Tibial nerve (tissue), 4 donors: Measurements from ENCODE around the gene ATP6V0D1. TPM values are rescaled to one million over a fixed set of nuclear protein-coding genes. Genes with fewer than 3 reads are reported as not detected.

Experiments
- DNase-seq, 2 donors: peaks; one replicate each; pipeline ENCODE4 v3.0.0-alpha.2; 2019; ENCODE audit warnings: low spot score in 2 of 2
- H3K27ac ChIP-seq, 4 donors: fragments of 200-600 bp; sonication (generic) in 3 of 4; one replicate each; pipeline ENCODE4 v1.5.1; 2017 to 2019; ENCODE audit warnings: mild to moderate bottlenecking in 1 of 4
- H3K27me3 ChIP-seq, 2 donors: fragments of 200-600 bp; sonication (generic) in 1 of 2; one replicate each; pipeline versions ENCODE4 v1.5.1 to v1.6.0; 2017 to 2019
- H3K36me3 ChIP-seq, 3 donors: fragments of 200-600 bp; sonication (generic); one replicate each; pipeline ENCODE4 v1.5.1; 2018 to 2019
- H3K4me1 ChIP-seq, 4 donors: fragments of 200-600 bp; sonication (generic) in 3 of 4; one replicate each; pipeline ENCODE4 v1.5.1; 2017 to 2019
- H3K4me3 ChIP-seq, 4 donors: fragments of 200-600 bp; sonication (generic) in 3 of 4; one replicate each; pipeline ENCODE4 v1.5.1; 2017 to 2019; ENCODE audit warnings: mild to moderate bottlenecking in 1 of 4, moderate library complexity in 1 of 4
- H3K9me3 ChIP-seq, 4 donors: fragments of 200-600 bp; sonication (generic) in 3 of 4; one replicate each; pipeline ENCODE4 v1.5.1; 2017 to 2019
- EP300 ChIP-seq, 2 donors: sonication (generic); formaldehyde crosslinking; IDR thresholded peaks; one replicate each; pipeline ENCODE4 v1.6.1; 2017; ENCODE audit warnings: antibody characterized with exemption in 2 of 2, mild to moderate bottlenecking in 1 of 2
- POLR2A ChIP-seq, 2 donors: fragments of 450-650 bp; IDR thresholded peaks; one replicate each; pipeline ENCODE4 v1.6.1; 2017; ENCODE audit warnings: antibody characterized with exemption in 2 of 2, mild to moderate bottlenecking in 2 of 2, moderate library complexity in 2 of 2
- WGBS, 2 donors: methylation state at CpG; one replicate each; pipeline ENCODE4 v1.1.5; 2018; 5-methylcytosine and 5-hydroxymethylcytosine counted together
- total RNA-seq, 4 donors: library from RNA; depleted of rRNA; stranded (reverse); fragments of >200 nt; gene quantifications; one replicate each; pipeline ENCODE4 v1.1.0, GENCODE V29; 2016
- TF ChIP-seq, protein P1 (sequence below), 5 experiments: fragments of 200-600 bp in 3 of 5; fragments of 450-650 bp in 2 of 5; sonication (generic) in 3 of 5; IDR thresholded peaks; one replicate each; pipeline ENCODE4 v1.5.1; 2016 to 2019; ENCODE audit warnings: antibody characterized with exemption in 5 of 5, mild to moderate bottlenecking in 3 of 5, moderate library complexity in 2 of 5

The ATP6V0D1 gene
- total RNA-seq, 4 donors from 2014 or later: 55.1 to 113 (median 73.7) TPM

- Histone ChIP-seq H3K4me1 (peaks cover 0 to 7% (median 4%) of the 10 kb centered on the region in 4 donors), H3K9me3 (no peaks in the 10 kb centered on the region), H3K4me3 (no peak overlapping the region), H3K36me3 (no peaks in the 10 kb centered on the region), H3K27ac (no peak overlapping the region), H3K27me3 (no peaks in the 10 kb centered on the region)
- 46 to 55% methylated on average over 4 of the region's 4 CpGs for WGBS, 2 donors
- DNase-seq: no peak
- TF ChIP-seq EP300 (IDR thresholded peaks at IDR 0.05) (no peak), POLR2A (IDR thresholded peaks at IDR 0.05) (no peak)
- TF ChIP-seq, protein P1, sequence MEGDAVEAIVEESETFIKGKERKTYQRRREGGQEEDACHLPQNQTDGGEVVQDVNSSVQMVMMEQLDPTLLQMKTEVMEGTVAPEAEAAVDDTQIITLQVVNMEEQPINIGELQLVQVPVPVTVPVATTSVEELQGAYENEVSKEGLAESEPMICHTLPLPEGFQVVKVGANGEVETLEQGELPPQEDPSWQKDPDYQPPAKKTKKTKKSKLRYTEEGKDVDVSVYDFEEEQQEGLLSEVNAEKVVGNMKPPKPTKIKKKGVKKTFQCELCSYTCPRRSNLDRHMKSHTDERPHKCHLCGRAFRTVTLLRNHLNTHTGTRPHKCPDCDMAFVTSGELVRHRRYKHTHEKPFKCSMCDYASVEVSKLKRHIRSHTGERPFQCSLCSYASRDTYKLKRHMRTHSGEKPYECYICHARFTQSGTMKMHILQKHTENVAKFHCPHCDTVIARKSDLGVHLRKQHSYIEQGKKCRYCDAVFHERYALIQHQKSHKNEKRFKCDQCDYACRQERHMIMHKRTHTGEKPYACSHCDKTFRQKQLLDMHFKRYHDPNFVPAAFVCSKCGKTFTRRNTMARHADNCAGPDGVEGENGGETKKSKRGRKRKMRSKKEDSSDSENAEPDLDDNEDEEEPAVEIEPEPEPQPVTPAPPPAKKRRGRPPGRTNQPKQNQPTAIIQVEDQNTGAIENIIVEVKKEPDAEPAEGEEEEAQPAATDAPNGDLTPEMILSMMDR (IDR thresholded peaks at IDR 0.05): no peak
Measured at GRCh38 chr16:67519242-67519641, 38.3 kb upstream of the ATP6V0D1 start.

GRCh38 chr16:67518676-67519075 is 37.7 kb upstream of the ATP6V0D1 start:
- no peaks in the 10 kb centered on the region for H3K36me3 ChIP-seq
- H3K27ac ChIP-seq: peak overlapping the region in 1 of 4 donors; percentile 74
- no peaks in the 10 kb centered on the region for H3K27me3 ChIP-seq
- no peaks in the 10 kb centered on the region for H3K9me3 ChIP-seq
- peaks cover 0 to 8% (median 6%) of the 10 kb centered on the region in 4 donors for H3K4me1 ChIP-seq
- whole genome bisulfite sequencing, 2 donors: 73 to 83% methylated on average over 8 of the region's 8 CpGs
- peak overlapping the region in 1 of 4 donors; percentile 18 for H3K4me3 ChIP-seq
- DNase-seq: no peak
- TF ChIP-seq EP300 (IDR thresholded peaks at IDR 0.05): no peak
- TF ChIP-seq POLR2A (IDR thresholded peaks at IDR 0.05): no peak
- TF ChIP-seq, protein P1 (IDR thresholded peaks at IDR 0.05): no peak

- TF ChIP-seq, protein P1 (IDR thresholded peaks at IDR 0.05): no peak
- no peak for TF ChIP-seq EP300 (IDR thresholded peaks at IDR 0.05)
- TF ChIP-seq POLR2A (IDR thresholded peaks at IDR 0.05): no peak
- no peak for DNase-seq
- Histone ChIP-seq H3K27me3 (no peaks in the 10 kb centered on the region), H3K27ac (peak overlapping the region in 1 of 4 donors; percentile 74), H3K4me3 (peak overlapping the region in 1 of 4 donors; percentile 18), H3K9me3 (no peaks in the 10 kb centered on the region), H3K4me1 (peaks cover 0 to 8% (median 6%) of the 10 kb centered on the region in 4 donors), H3K36me3 (no peaks in the 10 kb centered on the region)
- WGBS, 2 donors: 59 to 66% methylated on average over 11 of the region's 11 CpGs
Measured at GRCh38 chr16:67517661-67518423, 36.9 kb upstream of the ATP6V0D1 start.

DNA sequence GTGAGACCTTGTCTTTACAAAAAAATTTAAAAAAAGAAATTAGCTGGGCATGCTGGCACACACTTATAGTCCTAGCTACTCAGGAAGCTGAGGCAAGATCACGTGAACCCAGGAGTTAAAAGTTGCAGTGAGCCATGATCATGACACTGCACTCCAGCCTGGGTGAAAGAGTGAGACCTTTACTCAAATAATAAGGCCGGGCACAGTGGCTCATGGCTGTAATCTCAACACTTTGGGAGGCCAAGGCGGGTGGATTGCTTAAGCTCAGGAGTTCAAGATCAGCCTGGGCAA is 36.1 kb upstream of the ATP6V0D1 start:
- Histone ChIP-seq H3K9me3 (no peaks in the 10 kb centered on the region), H3K4me3 (no peak overlapping the region), H3K27ac (peak overlapping the region in 1 of 4 donors; percentile 19), H3K4me1 (peaks cover 0 to 8% (median 6%) of the 10 kb centered on the region in 4 donors), H3K36me3 (no peaks in the 10 kb centered on the region), H3K27me3 (no peaks in the 10 kb centered on the region)
- TF ChIP-seq POLR2A (IDR thresholded peaks at IDR 0.05) (no peak), EP300 (IDR thresholded peaks at IDR 0.05) (no peak)
- TF ChIP-seq, protein P1 (IDR thresholded peaks at IDR 0.05): no peak
- DNase-seq: no peak
- WGBS, 2 donors: 71 to 73% methylated on average over 3 of the region's 3 CpGs

GRCh38 chr16:67516296-67517154 is 35.6 kb upstream of the ATP6V0D1 start:
- TF ChIP-seq, protein P1 (IDR thresholded peaks at IDR 0.05): no peak
- TF ChIP-seq EP300 (IDR thresholded peaks at IDR 0.05) (no peak), POLR2A (IDR thresholded peaks at IDR 0.05) (no peak)
- Histone ChIP-seq H3K27ac (no peak overlapping the region), H3K4me3 (no peak overlapping the region), H3K27me3 (no peaks in the 10 kb centered on the region), H3K9me3 (no peaks in the 10 kb centered on the region), H3K36me3 (no peaks in the 10 kb centered on the region), H3K4me1 (peaks cover 0 to 8% (median 2%) of the 10 kb centered on the region in 4 donors)
- DNase-seq: no peak
- WGBS, 2 donors: 77 to 80% methylated on average over 12 of the region's 12 CpGs
